SU-DHL-6 (cell line): Measurements from ENCODE around the gene PUSL1.

ENCODE experiments used
- H2AFZ ChIP-seq: fragments of 200-600 bp; sonication (generic); 2 replicates; pipeline ENCODE4 v1.6.1; 2014; ENCODE audit warnings: low read depth, mild to moderate bottlenecking, moderate library complexity, mixed read lengths, antibody characterized with exemption, low read length; ENCODE audit not compliant: severe bottlenecking
- H3F3A ChIP-seq: fragments of 200-600 bp; shearing (Covaris generic); 2 replicates; pipeline ENCODE4 v1.6.0; 2016; ENCODE audit warnings: antibody characterized with exemption, mild to moderate bottlenecking; ENCODE audit not compliant: insufficient read depth
- H3K27ac ChIP-seq: fragments of 200-600 bp; sonication (generic); 2 replicates; pipeline ENCODE4 v1.5.1; 2016; ENCODE audit warnings: low read depth, mild to moderate bottlenecking, low read length, moderate library complexity, mixed read lengths
- H3K27me3 ChIP-seq: fragments of 200-600 bp; sonication (generic), shearing (Covaris generic); 2 replicates; pipeline ENCODE4 v1.6.0; 2014; ENCODE audit warnings: mild to moderate bottlenecking, low read length
- H3K36me3 ChIP-seq: fragments of 200-600 bp; sonication (generic); 2 replicates; pipeline ENCODE4 v1.6.1; 2014; ENCODE audit warnings: mild to moderate bottlenecking, low read length, mixed read lengths
- H3K4me2 ChIP-seq: fragments of 300-600, 200-600 bp; shearing (Covaris generic), sonication (generic); 2 replicates; pipeline ENCODE4 v1.6.0; 2014; ENCODE audit warnings: low read length, low read depth, mild to moderate bottlenecking; ENCODE audit not compliant: poor library complexity, severe bottlenecking
- H3K4me3 ChIP-seq: fragments of 200-600 bp; sonication (generic); 2 replicates; pipeline ENCODE4 v1.5.1; 2014; ENCODE audit warnings: antibody characterized with exemption, low read length, mild to moderate bottlenecking, mixed read lengths; ENCODE audit not compliant: insufficient read depth, poor library complexity, severe bottlenecking
- H3K79me2 ChIP-seq: fragments of 200-600 bp; sonication (generic); 2 replicates; pipeline ENCODE4 v1.6.1; 2014; ENCODE audit warnings: mild to moderate bottlenecking, low read length, moderate library complexity; ENCODE audit not compliant: insufficient read depth
- H3K9ac ChIP-seq: fragments of 200-600 bp; sonication (generic); 2 replicates; pipeline ENCODE4 v1.7.0; 2014; ENCODE audit warnings: mild to moderate bottlenecking, low read length
- H3K9me2 ChIP-seq: fragments of 200-600 bp; sonication (generic); replicated peaks from 2 replicates; pipeline ENCODE4 v1.6.1; 2014; ENCODE audit warnings: low read length; ENCODE audit not compliant: insufficient read depth
- H3K9me3 ChIP-seq: fragments of 200-600 bp; sonication (generic); 2 replicates; pipeline ENCODE4 v1.6.1; 2014; ENCODE audit warnings: low read length, mixed read lengths; ENCODE audit not compliant: insufficient read depth
- H4K20me1 ChIP-seq: fragments of 200-600 bp; sonication (generic); 2 replicates; pipeline ENCODE4 v1.6.1; 2014; ENCODE audit warnings: low read depth, mild to moderate bottlenecking, antibody characterized with exemption, low read length, moderate library complexity, mixed read lengths
- CTCF ChIP-seq: fragments of 200-600 bp; sonication (generic); IDR thresholded peaks from one replicate; pipeline ENCODE4 v1.5.1; 2017; ENCODE audit warnings: antibody characterized with exemption, mild to moderate bottlenecking, low read length, moderate library complexity; ENCODE audit not compliant: insufficient read depth, poor library complexity, severe bottlenecking
- EZH2phosphoT487 ChIP-seq: fragments of 200-600 bp; sonication (generic), shearing (Covaris generic); conservative IDR thresholded peaks from 2 replicates; pipeline ENCODE4 v1.6.1; 2018; ENCODE audit warnings: mild to moderate bottlenecking, antibody characterized with exemption, low read length, moderate library complexity, mixed read lengths

PUSL1 gene

GRCh38 chr1:1274299-1274930 is 34.0 kb upstream of the PUSL1 start:
- Histone ChIP-seq H3K9ac (peak overlapping the region; percentile 97), H3K36me3 (no peaks in the 10 kb centered on the region), H4K20me1 (peaks cover 4% of the 10 kb centered on the region; the same call in 1 of the 2 replicates), H3K9me3 (no peaks in the 10 kb centered on the region), H2AFZ (peak overlapping the region; percentile 93), H3F3A (no peaks in the 10 kb centered on the region), H3K4me3 (peak overlapping the region; percentile 81), H3K27me3 (no peaks in the 10 kb centered on the region), H3K27ac (peak overlapping the region; percentile 43; the same call in 1 of the 2 replicates), H3K79me2 (peaks cover 37% of the 10 kb centered on the region), H3K9me2 (no peaks in the 10 kb centered on the region), H3K4me2 (peak overlapping the region; percentile 81)
- TF ChIP-seq EZH2phosphoT487 (no peak), CTCF (no peak)

GRCh38 chr1:1274931-1275431 is 33.4 kb upstream of the PUSL1 start:
- Histone ChIP-seq H3F3A (no peaks in the 10 kb centered on the region), H3K36me3 (no peaks in the 10 kb centered on the region), H2AFZ (no peak overlapping the region), H3K9me3 (no peaks in the 10 kb centered on the region), H3K4me3 (no peak overlapping the region), H3K9ac (no peak overlapping the region), H3K79me2 (peaks cover 33% of the 10 kb centered on the region), H3K27me3 (no peaks in the 10 kb centered on the region), H3K27ac (no peak overlapping the region), H4K20me1 (peaks cover 4% of the 10 kb centered on the region; the same call in 1 of the 2 replicates), H3K4me2 (peak overlapping the region; percentile 81), H3K9me2 (no peaks in the 10 kb centered on the region)
- TF ChIP-seq EZH2phosphoT487 = no peak
- no peak for TF ChIP-seq CTCF

GRCh38 chr1:1275836-1276235 is 32.6 kb upstream of the PUSL1 start:
- Histone ChIP-seq H3K79me2 (peaks cover 25% of the 10 kb centered on the region), H3K9me3 (no peaks in the 10 kb centered on the region), H3F3A (no peaks in the 10 kb centered on the region), H3K36me3 (no peaks in the 10 kb centered on the region), H3K4me3 (no peak overlapping the region), H3K9ac (no peak overlapping the region), H3K4me2 (no peak overlapping the region), H3K9me2 (no peaks in the 10 kb centered on the region), H4K20me1 (peaks cover 4% of the 10 kb centered on the region; the same call in 1 of the 2 replicates), H2AFZ (no peak overlapping the region), H3K27me3 (no peaks in the 10 kb centered on the region), H3K27ac (no peak overlapping the region)
- TF ChIP-seq EZH2phosphoT487 (no peak), CTCF (no peak)
